ENCODE data around the gene IMMP1L. TPM values are rescaled to one million over a fixed set of nuclear protein-coding genes. Genes with fewer than 3 reads are reported as not detected.

Gene IMMP1L
- total RNA-seq (2014; rRNA removed; shearing (Covaris generic)) (15.8 and 27.9 TPM in 2 replicates), total RNA-seq (2022) (28.9 and 37.3 TPM in 2 replicates), Bru-seq, nascent RNA (percentile 78 among the genes with signal in this experiment), BruChase-seq, experiment 1, labeled RNA remaining after a 6-hour chase (percentile 64 among the genes with signal in this experiment), BruChase-seq, experiment 2, labeled RNA remaining after a 2-hour chase (percentile 77 among the genes with signal in this experiment)
- long read RNA-seq, partial matches to known transcripts, result 2 of 40 reads
- long read RNA-seq, other reads (novel, unspliced or antisense), result 34 of 40 reads

- H3K4me2 ChIP-seq (ENCODE audit: low read length), result peak within 1 kb of the TSS; percentile 78
- peaks cover 5% of the 10 kb centered on the region; the same call in 1 of the 2 replicates for H4K20me1 ChIP-seq (ENCODE audit: insufficient read depth, low read length)
- ChIA-PET POLR2A (interaction anchor here (0.6 to 1.3 kb wide), 2 partner anchors 22 to 195 kb away, joined by 3 read pairs; no protein-coding TSS in a partner anchor), CTCF (ENCODE audit: unreplicated experiment) (no interaction called here)
- no peaks in the 10 kb centered on the region for H3K9me2 ChIP-seq (ENCODE audit: insufficient read depth, low read length)
- no TSS peak for BruUV-seq (replicated peaks)
- peaks cover 62% of the 10 kb centered on the region for H3K79me2 ChIP-seq (ENCODE audit: insufficient read depth, low read depth, low read length)
- intact Hi-C loops (cut with micrococcal nuclease; ENCODE audit: unreplicated experiment), result loop anchor here (2.0 kb wide), 1 partner anchor 141 kb away; the partner anchor contains the start of genes DCDC1 and DNAJC24
- peak within 1 kb of the TSS; percentile 39 for H3K27ac ChIP-seq (ENCODE audit: low read depth, low read length, poor library complexity, severe bottlenecking)
- DNase-seq (ENCODE audit: low spot score), result peak; percentile 96
- no peaks in the 10 kb centered on the region for H3K9me3 ChIP-seq (ENCODE audit: low read length)
- peak within 1 kb of the TSS; percentile 82 for H2AFZ ChIP-seq (ENCODE audit: low read length)
- H3K36me3 ChIP-seq (ENCODE audit: insufficient read depth, low read length), result peaks cover 9% of the 10 kb centered on the region; the same call in 1 of the 2 replicates
- H3K4me1 ChIP-seq (ENCODE audit: insufficient read depth, low read length, poor library complexity, severe bottlenecking), result peaks cover 24% of the 10 kb centered on the region
- peak within 1 kb of the TSS; percentile 92 for H3K4me3 ChIP-seq (ENCODE audit: low read depth, low read length, poor library complexity, severe bottlenecking)
- TF ChIP-seq EZH2phosphoT487 (IDR thresholded peaks at IDR 0.05; ENCODE audit: borderline replicate concordance, low read depth, low read length), result no peak
- no peak for TF ChIP-seq CTCF (conservative IDR thresholded peaks at IDR 0.05; ENCODE audit: low read length)
Measured at GRCh38 chr11:31509429-31510345, at the start of gene IMMP1L, which contains the start of gene ELP4. Gene IMMP1L, minus strand, starts transcription at chr11:31509622. Its CDS starts 46,346 bp downstream, at chr11:31463276. Gene ELP4, plus strand, starts transcription at chr11:31509767. Its CDS starts 18 bp downstream, at chr11:31509785.

- Histone ChIP-seq H3K79me2 (ENCODE audit: insufficient read depth, low read depth, low read length) (no peaks in the 10 kb centered on the region), H3K27ac (ENCODE audit: low read depth, low read length, poor library complexity, severe bottlenecking) (no peak overlapping the region), H3K9me3 (ENCODE audit: low read length) (no peaks in the 10 kb centered on the region), H3K4me1 (ENCODE audit: insufficient read depth, low read length, poor library complexity, severe bottlenecking) (no peaks in the 10 kb centered on the region), H2AFZ (ENCODE audit: low read length) (no peak overlapping the region), H4K20me1 (ENCODE audit: insufficient read depth, low read length) (peaks cover 4% of the 10 kb centered on the region; the same call in 1 of the 2 replicates), H3K36me3 (ENCODE audit: insufficient read depth, low read length) (no peaks in the 10 kb centered on the region), H3K9me2 (ENCODE audit: insufficient read depth, low read length) (no peaks in the 10 kb centered on the region), H3K4me2 (ENCODE audit: low read length) (no peak overlapping the region), H3K4me3 (ENCODE audit: low read depth, low read length, poor library complexity, severe bottlenecking) (no peak overlapping the region)
- intact Hi-C loops (cut with micrococcal nuclease; ENCODE audit: unreplicated experiment), result no loop called here
- DNase-seq (ENCODE audit: low spot score), result no peak
- ChIA-PET POLR2A (interaction anchor here (0.6 kb wide), 1 partner anchor 43 kb away, joined by 3 read pairs; no protein-coding TSS in a partner anchor), CTCF (ENCODE audit: unreplicated experiment) (no interaction called here)
- no TSS peak for BruUV-seq (replicated peaks)
- TF ChIP-seq CTCF (conservative IDR thresholded peaks at IDR 0.05; ENCODE audit: low read length) (no peak), EZH2phosphoT487 (IDR thresholded peaks at IDR 0.05; ENCODE audit: borderline replicate concordance, low read depth, low read length) (no peak)
Measured at GRCh38 chr11:31558001-31558400, 48.6 kb upstream of the IMMP1L start.
